NB4 (cell line): ENCODE data around the gene FILIP1L.

Source experiments
- DNase-seq: peaks from one replicate; pipeline ENCODE4 v3.0.0; 2010; ENCODE audit warnings: low read depth
- H3K4me3 ChIP-seq: one replicate; pipeline ENCODE4 v1.5.1; 2011; ENCODE audit warnings: mild to moderate bottlenecking, low read depth, low read length, moderate library complexity
- MAX ChIP-seq: IDR thresholded peaks from 2 replicates; pipeline ENCODE4 v1.6.1; 2011; ENCODE audit warnings: low read depth, low read length
- MYC ChIP-seq: IDR thresholded peaks from 2 replicates; pipeline ENCODE4 v1.6.1; 2011; ENCODE audit warnings: low read depth, low read length
- POLR2A ChIP-seq: IDR thresholded peaks from 2 replicates; pipeline ENCODE4 v1.6.1; 2011; ENCODE audit warnings: mild to moderate bottlenecking; ENCODE audit not compliant: insufficient read length; ENCODE audit errors: extremely low read depth
- TF ChIP-seq, protein P1 (sequence below): IDR thresholded peaks from one replicate; pipeline ENCODE4 v1.5.1; 2012; ENCODE audit warnings: low read depth, low read length

The FILIP1L gene

GRCh38 chr3:99910752-99911290 is 203.5 kb downstream of the FILIP1L start:
- DNase-seq = no peak
- no peak for TF ChIP-seq MYC
- TF ChIP-seq, protein P1, sequence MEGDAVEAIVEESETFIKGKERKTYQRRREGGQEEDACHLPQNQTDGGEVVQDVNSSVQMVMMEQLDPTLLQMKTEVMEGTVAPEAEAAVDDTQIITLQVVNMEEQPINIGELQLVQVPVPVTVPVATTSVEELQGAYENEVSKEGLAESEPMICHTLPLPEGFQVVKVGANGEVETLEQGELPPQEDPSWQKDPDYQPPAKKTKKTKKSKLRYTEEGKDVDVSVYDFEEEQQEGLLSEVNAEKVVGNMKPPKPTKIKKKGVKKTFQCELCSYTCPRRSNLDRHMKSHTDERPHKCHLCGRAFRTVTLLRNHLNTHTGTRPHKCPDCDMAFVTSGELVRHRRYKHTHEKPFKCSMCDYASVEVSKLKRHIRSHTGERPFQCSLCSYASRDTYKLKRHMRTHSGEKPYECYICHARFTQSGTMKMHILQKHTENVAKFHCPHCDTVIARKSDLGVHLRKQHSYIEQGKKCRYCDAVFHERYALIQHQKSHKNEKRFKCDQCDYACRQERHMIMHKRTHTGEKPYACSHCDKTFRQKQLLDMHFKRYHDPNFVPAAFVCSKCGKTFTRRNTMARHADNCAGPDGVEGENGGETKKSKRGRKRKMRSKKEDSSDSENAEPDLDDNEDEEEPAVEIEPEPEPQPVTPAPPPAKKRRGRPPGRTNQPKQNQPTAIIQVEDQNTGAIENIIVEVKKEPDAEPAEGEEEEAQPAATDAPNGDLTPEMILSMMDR = no peak
- TF ChIP-seq MAX = no peak
- TF ChIP-seq POLR2A = no peak
- H3K4me3 ChIP-seq = no peak overlapping the region

DNA sequence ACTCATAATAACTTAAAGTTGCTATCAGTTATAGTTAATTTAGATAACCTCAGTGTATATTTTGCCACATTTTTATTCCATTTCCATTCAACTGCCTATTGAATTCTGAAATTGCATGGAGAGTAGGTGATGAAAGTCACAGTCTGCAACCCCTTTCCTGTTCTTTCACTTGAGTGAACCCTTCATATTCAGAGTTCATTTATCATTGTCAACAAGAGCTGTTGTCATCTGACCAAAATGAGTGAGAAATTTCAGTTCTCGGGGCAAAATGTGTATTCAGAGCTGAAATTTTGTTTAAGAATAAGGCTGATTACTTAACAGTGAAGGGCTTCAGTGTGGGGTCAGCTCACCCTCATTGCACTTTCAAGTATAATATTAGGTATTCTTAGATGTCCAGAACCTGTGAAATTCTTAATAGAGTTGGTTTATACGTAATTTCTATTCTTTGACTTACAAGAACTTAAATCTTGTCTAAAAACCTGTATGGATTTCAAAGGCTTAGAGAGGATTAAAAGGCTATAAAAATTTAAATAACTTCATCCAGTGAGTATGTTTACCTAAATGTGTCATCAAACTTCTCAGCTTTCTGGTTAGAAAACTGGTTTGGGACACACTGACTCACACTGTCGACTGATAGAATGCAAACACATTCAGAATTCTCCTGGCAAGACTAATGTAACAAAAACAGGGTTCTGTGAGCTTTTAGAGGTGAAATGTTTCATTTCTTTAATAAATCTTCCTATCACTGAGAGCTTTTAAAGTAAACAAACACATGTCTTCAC is 204.4 kb downstream of the FILIP1L start:
- H3K4me3 ChIP-seq = no peak overlapping the region
- TF ChIP-seq MAX (no peak), POLR2A (no peak), MYC (no peak)
- TF ChIP-seq, protein P1 = no peak
- DNase-seq = no peak

DNA sequence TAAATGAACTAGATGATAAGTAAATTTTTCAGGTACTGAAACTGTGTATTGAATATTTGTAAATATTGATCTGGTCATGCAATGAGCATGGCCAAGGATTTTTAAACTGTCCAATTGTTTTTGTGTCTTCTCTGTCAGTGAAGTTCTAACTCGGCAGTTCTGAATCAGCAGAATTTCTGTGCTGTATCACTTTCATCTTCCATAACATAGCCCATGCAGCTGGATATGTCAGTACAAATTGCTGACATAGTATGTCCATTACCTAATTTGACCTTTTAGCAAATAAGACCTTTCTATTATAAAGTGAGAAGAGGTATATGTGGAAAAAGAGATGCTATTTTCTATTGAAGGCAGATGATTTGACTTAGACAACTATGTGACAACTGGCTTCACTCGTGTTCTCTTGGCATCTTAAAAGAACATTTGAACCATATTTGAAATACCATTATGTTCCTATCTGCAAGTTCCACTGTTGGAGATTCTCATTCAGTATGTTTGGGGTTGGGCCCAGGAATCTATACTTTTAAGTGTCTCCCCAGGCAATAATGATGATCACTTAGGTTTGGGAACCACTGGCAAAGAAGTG is 206.2 kb downstream of the FILIP1L start:
- no peak overlapping the region for H3K4me3 ChIP-seq
- DNase-seq = no peak
- no peak for TF ChIP-seq MYC
- TF ChIP-seq, protein P1 = no peak

GRCh38 chr3:99903869-99904268 is 210.4 kb downstream of the FILIP1L start:
- TF ChIP-seq, protein P1 = no peak
- no peak for TF ChIP-seq MYC
- TF ChIP-seq MAX = no peak
- TF ChIP-seq POLR2A = no peak
- no peak overlapping the region for H3K4me3 ChIP-seq
- DNase-seq = no peak

DNA sequence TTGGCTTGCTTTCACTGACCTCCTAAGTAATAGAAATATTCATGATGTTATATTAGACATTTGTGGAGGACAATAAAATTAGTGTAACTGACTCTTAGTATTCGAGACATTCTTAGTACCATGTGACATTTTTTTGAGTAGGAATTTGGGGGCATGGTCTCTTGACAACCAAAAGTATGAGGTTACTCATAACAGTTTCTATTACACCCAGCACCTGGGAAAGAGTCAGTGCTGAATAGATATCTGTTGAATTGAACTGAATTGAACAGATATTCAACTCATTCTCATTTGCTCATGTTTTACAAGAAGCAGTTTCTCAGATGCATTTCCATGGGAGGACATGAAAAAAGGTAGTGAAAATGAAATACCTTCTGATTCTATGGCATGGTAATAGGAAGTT is 212.2 kb downstream of the FILIP1L start:
- TF ChIP-seq POLR2A = no peak
- TF ChIP-seq, protein P1 = no peak
- no peak overlapping the region for H3K4me3 ChIP-seq
- DNase-seq = no peak
